Activated CD4-positive, alpha-beta memory T cell treated with anti-CD3 and anti-CD28 coated beads for 36 hours (primary cell): ENCODE measurements around the gene RFTN2. TPM values are rescaled to one million over a fixed set of nuclear protein-coding genes. Genes with fewer than 3 reads are reported as not detected.
"Not testable (repeated sequence)": the region's sequence is repeated elsewhere in the genome, so short reads cannot be mapped to it uniquely, and the experiment has no call there.

ENCODE experiments used
- CTCF ChIA-PET: fragments of 350-600 bp; sonication (Branson Sonifier 250); formaldehyde crosslinking; loops from one replicate; lab custom pipeline; 2021; ENCODE audit warnings: antibody characterized with exemption, inconsistent platforms; lab: Charles Lee
- POLR2A ChIA-PET: fragments of 350-600 bp; sonication (Branson Sonifier 250); formaldehyde crosslinking; loops from one replicate; lab custom pipeline; 2021; ENCODE audit warnings: antibody characterized with exemption; lab: Charles Lee
- DNase-seq: peaks from one replicate; pipeline ENCODE4 v3.0.0-alpha.2; 2020
- H3K27ac Mint-ChIP-seq: one replicate; pipeline ENCODE4 v1.8.0; 2021; ENCODE audit warnings: mixed read lengths
- H3K27me3 Mint-ChIP-seq: one replicate; pipeline ENCODE4 v1.8.0; 2021; ENCODE audit warnings: mixed read lengths
- H3K36me3 Mint-ChIP-seq: one replicate; pipeline ENCODE4 v1.8.0; 2021; ENCODE audit warnings: mixed read lengths
- H3K4me1 Mint-ChIP-seq: one replicate; pipeline ENCODE4 v1.8.0; 2021; ENCODE audit warnings: low read depth, mixed read lengths
- H3K4me3 Mint-ChIP-seq: one replicate; pipeline ENCODE4 v1.8.0; 2021; ENCODE audit warnings: mild to moderate bottlenecking, mixed read lengths
- H3K9me3 Mint-ChIP-seq: one replicate; pipeline ENCODE4 v1.8.0; 2021; ENCODE audit warnings: mixed read lengths
- intact Hi-C: fragments of 100-400 bp; cut with micrococcal nuclease; formaldehyde crosslinking; loops from one replicate; pipeline ENCODE4 v1.15.1; 2023
- total RNA-seq, 2 experiments: library from RNA; stranded (reverse); gene quantifications; one replicate each; pipeline ENCODE4 v1.2.3, GENCODE V29; 2021

Gene RFTN2
- total RNA-seq, 2 experiments from 2014 or later: not detected

- intact Hi-C loops: loop anchor here (1.0 to 10.0 kb wide), 12 partner anchors 132 to 1749 kb away; partner anchors contain the start of genes CCDC150, COQ10B, HSPE1 and PGAP1
- Mint-ChIP-seq H3K27ac (peak within 1 kb of the TSS; percentile 88), H3K4me1 (peaks cover 41% of the 10 kb centered on the region), H3K27me3 (no peaks in the 10 kb centered on the region), H3K9me3 (no peaks in the 10 kb centered on the region), H3K36me3 (peaks cover 17% of the 10 kb centered on the region), H3K4me3 (peak within 1 kb of the TSS; percentile 80)
- ChIA-PET CTCF (interaction anchor here (0.6 to 1.4 kb wide), 8 partner anchors 82 to 954 kb away, joined by 3 to 5 read pairs (median 4); partner anchors contain the start of gene MOB4), POLR2A (interaction anchor here (0.6 to 1.6 kb wide), 5 partner anchors 189 to 587 kb away, joined by 3 to 10 read pairs (median 6); partner anchors contain the start of genes COQ10B, HSPD1, HSPE1 and MOB4)
- DNase-seq: peak; percentile 95
Observed at GRCh38 chr2:197705121-197705911, 29.9 kb upstream of the RFTN2 start, which contains the start of gene MARS2. Gene MARS2, plus strand, starts transcription at chr2:197705369. Its CDS starts 37 bp downstream, at chr2:197705406.

GRCh38 chr2:197704434-197705120 lies 29.2 kb upstream of the RFTN2 start:
- peaks cover 33% of the 10 kb centered on the region for H3K4me1 Mint-ChIP-seq
- peak overlapping the region; percentile 80 for H3K4me3 Mint-ChIP-seq
- no peaks in the 10 kb centered on the region for H3K9me3 Mint-ChIP-seq
- intact Hi-C loops: loop anchor here (1.0 to 10.0 kb wide), 12 partner anchors 133 to 1750 kb away; partner anchors contain the start of genes CCDC150, COQ10B, HSPE1 and PGAP1
- ChIA-PET CTCF (interaction anchor here (0.7 to 1.3 kb wide), 5 partner anchors 105 to 953 kb away, joined by 3 to 5 read pairs (median 3); partner anchors contain the start of gene MOB4), POLR2A (interaction anchor here (0.6 to 1.6 kb wide), 4 partner anchors 188 to 586 kb away, joined by 3 to 10 read pairs (median 6); partner anchors contain the start of genes COQ10B, HSPD1, HSPE1 and MOB4)
- H3K36me3 Mint-ChIP-seq: peaks cover 11% of the 10 kb centered on the region
- H3K27ac Mint-ChIP-seq: peak overlapping the region; percentile 88
- H3K27me3 Mint-ChIP-seq: no peaks in the 10 kb centered on the region
- no peak for DNase-seq

GRCh38 chr2:197700960-197701359 lies 25.6 kb upstream of the RFTN2 start:
- H3K4me3 Mint-ChIP-seq: no peak overlapping the region
- no peaks in the 10 kb centered on the region for H3K36me3 Mint-ChIP-seq
- H3K27me3 Mint-ChIP-seq: no peaks in the 10 kb centered on the region
- H3K4me1 Mint-ChIP-seq: peaks cover 21% of the 10 kb centered on the region
- no peak overlapping the region for H3K27ac Mint-ChIP-seq
- intact Hi-C loops: loop anchor here (10.0 kb wide), 5 partner anchors 496 to 1754 kb away; partner anchors contain the start of genes PGAP1 and SATB2
- ChIA-PET POLR2A (no interaction called here), CTCF (no interaction called here)
- DNase-seq: peak; percentile 27
- H3K9me3 Mint-ChIP-seq: no peaks in the 10 kb centered on the region

GRCh38 chr2:197699724-197700123 lies 24.3 kb upstream of the RFTN2 start:
- intact Hi-C loops: loop anchor here (10.0 kb wide), 5 partner anchors 495 to 1755 kb away; partner anchors contain the start of genes PGAP1 and SATB2
- CTCF ChIA-PET, DNase-seq, POLR2A ChIA-PET, H3K36me3 Mint-ChIP-seq, H3K27me3 Mint-ChIP-seq, H3K9me3 Mint-ChIP-seq, H3K27ac Mint-ChIP-seq, H3K4me3 Mint-ChIP-seq: not testable (repeated sequence)
- peaks cover 18% of the 10 kb centered on the region for H3K4me1 Mint-ChIP-seq

GRCh38 chr2:197696571-197696970 lies 21.2 kb upstream of the RFTN2 start:
- H3K4me3 Mint-ChIP-seq, CTCF ChIA-PET, H3K36me3 Mint-ChIP-seq, POLR2A ChIA-PET, DNase-seq, intact Hi-C loops, H3K27ac Mint-ChIP-seq, H3K9me3 Mint-ChIP-seq, H3K27me3 Mint-ChIP-seq: not testable (repeated sequence)
- H3K4me1 Mint-ChIP-seq: peaks cover 18% of the 10 kb centered on the region

- DNase-seq, POLR2A ChIA-PET, CTCF ChIA-PET, H3K27ac Mint-ChIP-seq, H3K36me3 Mint-ChIP-seq, H3K4me3 Mint-ChIP-seq, H3K27me3 Mint-ChIP-seq, H3K9me3 Mint-ChIP-seq, intact Hi-C loops: not testable (repeated sequence)
- peaks cover 16% of the 10 kb centered on the region for H3K4me1 Mint-ChIP-seq
Observed at GRCh38 chr2:197695971-197696370, 20.6 kb upstream of the RFTN2 start.

- intact Hi-C loops, H3K27ac Mint-ChIP-seq, POLR2A ChIA-PET, H3K9me3 Mint-ChIP-seq, H3K27me3 Mint-ChIP-seq, DNase-seq, H3K4me3 Mint-ChIP-seq, CTCF ChIA-PET, H3K36me3 Mint-ChIP-seq: not testable (repeated sequence)
- H3K4me1 Mint-ChIP-seq: peaks cover 11% of the 10 kb centered on the region
Observed at GRCh38 chr2:197695206-197695605, 19.8 kb upstream of the RFTN2 start.

GRCh38 chr2:197677483-197677882 lies 2.1 kb upstream of the RFTN2 start:
- H3K4me1 Mint-ChIP-seq: no peaks in the 10 kb centered on the region
- POLR2A ChIA-PET: no interaction called here
- H3K27me3 Mint-ChIP-seq: peaks cover 9% of the 10 kb centered on the region
- H3K4me3 Mint-ChIP-seq: no peak overlapping the region
- no peaks in the 10 kb centered on the region for H3K9me3 Mint-ChIP-seq
- CTCF ChIA-PET: no interaction called here
- DNase-seq: no peak
- H3K36me3 Mint-ChIP-seq: no peaks in the 10 kb centered on the region
- H3K27ac Mint-ChIP-seq: no peak overlapping the region
- intact Hi-C loops: no loop called here

GRCh38 chr2:197677056-197677455 lies 1.7 kb upstream of the RFTN2 start:
- no peak for DNase-seq
- ChIA-PET POLR2A (no interaction called here), CTCF (no interaction called here)
- no peaks in the 10 kb centered on the region for H3K36me3 Mint-ChIP-seq
- no peaks in the 10 kb centered on the region for H3K4me1 Mint-ChIP-seq
- H3K27me3 Mint-ChIP-seq: peaks cover 9% of the 10 kb centered on the region
- H3K9me3 Mint-ChIP-seq: no peaks in the 10 kb centered on the region
- H3K4me3 Mint-ChIP-seq: no peak overlapping the region
- no peak overlapping the region for H3K27ac Mint-ChIP-seq
- intact Hi-C loops: no loop called here

GRCh38 chr2:197675711-197676188 lies 363 bp upstream of the RFTN2 start:
- Mint-ChIP-seq H3K27me3 (peaks cover 12% of the 10 kb centered on the region), H3K9me3 (no peaks in the 10 kb centered on the region), H3K27ac (no peak overlapping the region), H3K36me3 (no peaks in the 10 kb centered on the region), H3K4me1 (no peaks in the 10 kb centered on the region), H3K4me3 (no peak overlapping the region)
- ChIA-PET CTCF (no interaction called here), POLR2A (no interaction called here)
- DNase-seq: no peak
- intact Hi-C loops: no loop called here

GRCh38 chr2:197674591-197674990 lies 796 bp downstream of the RFTN2 start:
- Mint-ChIP-seq H3K27me3 (peaks cover 16% of the 10 kb centered on the region), H3K4me3 (no peak overlapping the region), H3K9me3 (no peaks in the 10 kb centered on the region), H3K36me3 (no peaks in the 10 kb centered on the region), H3K27ac (no peak overlapping the region), H3K4me1 (no peaks in the 10 kb centered on the region)
- ChIA-PET POLR2A (no interaction called here), CTCF (interaction anchor here (0.6 kb wide), 1 partner anchor 792 kb away, joined by 3 read pairs; no protein-coding TSS in a partner anchor)
- DNase-seq: no peak
- intact Hi-C loops: no loop called here

- no peak for DNase-seq
- H3K27me3 Mint-ChIP-seq: peaks cover 17% of the 10 kb centered on the region
- H3K27ac Mint-ChIP-seq: no peak overlapping the region
- H3K4me3 Mint-ChIP-seq: no peak overlapping the region
- POLR2A ChIA-PET: no interaction called here
- H3K4me1 Mint-ChIP-seq: no peaks in the 10 kb centered on the region
- H3K36me3 Mint-ChIP-seq: no peaks in the 10 kb centered on the region
- CTCF ChIA-PET: interaction anchor here (0.6 kb wide), 1 partner anchor 791 kb away, joined by 3 read pairs; no protein-coding TSS in a partner anchor
- H3K9me3 Mint-ChIP-seq: no peaks in the 10 kb centered on the region
- intact Hi-C loops: no loop called here
Observed at GRCh38 chr2:197674060-197674459, 1.3 kb downstream of the RFTN2 start.
